SK-N-SH (cell line): ENCODE data around the gene PRX.

Experiments used
- CTCF ChIP-seq: fragments of 200-600 bp; sonication (generic); IDR thresholded peaks from 2 replicates; pipeline ENCODE4 v1.6.1; 2017; ENCODE audit warnings: antibody characterized with exemption, mild to moderate bottlenecking, moderate library complexity
- EZH2phosphoT487 ChIP-seq: fragments of 200-600 bp; sonication (generic); IDR thresholded peaks from 2 replicates; pipeline ENCODE4 v1.6.1; 2017; ENCODE audit warnings: low read depth, mixed run types, mild to moderate bottlenecking, antibody characterized with exemption, moderate library complexity, borderline replicate concordance
- FOSL2 ChIP-seq: IDR thresholded peaks from 2 replicates; pipeline ENCODE4 v1.4.0; 2012; ENCODE audit warnings: low read depth, mild to moderate bottlenecking, moderate library complexity, borderline replicate concordance
- JUND ChIP-seq: IDR thresholded peaks from 2 replicates; pipeline ENCODE4 v1.4.0; 2012
- RAD21 ChIP-seq: IDR thresholded peaks from 2 replicates; pipeline ENCODE4 v1.6.1; 2012; ENCODE audit warnings: mild to moderate bottlenecking, low read length
- REST ChIP-seq: IDR thresholded peaks from 2 replicates; pipeline ENCODE4 v1.6.1; 2012; ENCODE audit warnings: mild to moderate bottlenecking, low read depth, low read length, moderate library complexity
- TAF1 ChIP-seq: IDR thresholded peaks from 2 replicates; pipeline ENCODE4 v1.6.1; 2012; ENCODE audit warnings: low read depth, mild to moderate bottlenecking, low read length, moderate library complexity, borderline replicate concordance
- YY1 ChIP-seq: IDR thresholded peaks from 2 replicates; pipeline ENCODE4 v1.4.0; 2012; ENCODE audit warnings: low read depth, mild to moderate bottlenecking

GRCh38 chr19:40370997-40371801 is 42.0 kb downstream of the PRX start:
- TF ChIP-seq TAF1 (no peak), CTCF (no peak), JUND (no peak), YY1 (no peak), EZH2phosphoT487 (no peak), RAD21 (no peak), REST (no peak), FOSL2 (no peak)
